IPS-18a (cell line): Measurements from ENCODE around the gene AGRN.
A peak's percentile ranks its signal among the peaks of the same experiment; 100 is the strongest.

Source experiments
- H3K27ac ChIP-seq: one replicate; pipeline ENCODE4 v1.5.1; 2013; ENCODE audit warnings: low read length
- H3K27me3 ChIP-seq: one replicate; pipeline ENCODE4 v1.6.1; 2013; ENCODE audit warnings: mild to moderate bottlenecking, low read length; ENCODE audit not compliant: control insufficient read depth, insufficient read depth
- H3K36me3 ChIP-seq: one replicate; pipeline ENCODE4 v1.6.1; 2013; ENCODE audit warnings: low read depth, low read length; ENCODE audit not compliant: control insufficient read depth
- H3K4me1 ChIP-seq: one replicate; pipeline ENCODE4 v1.6.1; 2013; ENCODE audit warnings: low read depth, low read length; ENCODE audit not compliant: control insufficient read depth
- H3K4me3 ChIP-seq: one replicate; pipeline ENCODE4 v1.5.1; 2013; ENCODE audit warnings: low read length
- H3K9ac ChIP-seq: one replicate; pipeline ENCODE4 v1.6.1; 2013; ENCODE audit warnings: mild to moderate bottlenecking, low read length, moderate library complexity
- H3K9me3 ChIP-seq: one replicate; pipeline ENCODE4 v1.6.1; 2013; ENCODE audit warnings: low read depth, low read length; ENCODE audit not compliant: control insufficient read depth

The AGRN gene

GRCh38 chr1:1038694-1039093 is 18.8 kb downstream of the AGRN start:
- H3K27me3 ChIP-seq: peaks cover 72% of the 10 kb centered on the region

GRCh38 chr1:1039145-1039910 is 19.4 kb downstream of the AGRN start:
- Histone ChIP-seq H3K9me3 (no peaks in the 10 kb centered on the region), H3K27me3 (peaks cover 66% of the 10 kb centered on the region), H3K9ac (no peak overlapping the region), H3K27ac (no peak overlapping the region), H3K4me3 (no peak overlapping the region), H3K36me3 (no peaks in the 10 kb centered on the region), H3K4me1 (no peaks in the 10 kb centered on the region)

More at GRCh38 chr1:1038694-1039093, 18.8 kb downstream of the AGRN start:
- Histone ChIP-seq H3K4me3 (no peak overlapping the region), H3K4me1 (no peaks in the 10 kb centered on the region), H3K27ac (no peak overlapping the region), H3K9ac (no peak overlapping the region), H3K36me3 (no peaks in the 10 kb centered on the region), H3K9me3 (no peaks in the 10 kb centered on the region)

GRCh38 chr1:1040004-1040991 is 20.4 kb downstream of the AGRN start:
- Histone ChIP-seq H3K36me3 (peaks cover 6% of the 10 kb centered on the region), H3K27me3 (peaks cover 56% of the 10 kb centered on the region), H3K9ac (no peak overlapping the region), H3K4me1 (no peaks in the 10 kb centered on the region), H3K9me3 (no peaks in the 10 kb centered on the region), H3K27ac (no peak overlapping the region), H3K4me3 (peak overlapping the region; percentile 37)

- Histone ChIP-seq H3K9ac (no peak overlapping the region), H3K27me3 (peaks cover 48% of the 10 kb centered on the region), H3K4me1 (no peaks in the 10 kb centered on the region), H3K4me3 (peak overlapping the region; percentile 21), H3K27ac (no peak overlapping the region), H3K9me3 (no peaks in the 10 kb centered on the region), H3K36me3 (peaks cover 13% of the 10 kb centered on the region)
These were observed 21.2 kb downstream of the AGRN start for GRCh38 chr1:1041092-1041523.

- H3K27ac ChIP-seq: no peak overlapping the region
- peaks cover 41% of the 10 kb centered on the region for H3K27me3 ChIP-seq
- no peak overlapping the region for H3K9ac ChIP-seq
- no peak overlapping the region for H3K4me3 ChIP-seq
- H3K36me3 ChIP-seq: peaks cover 16% of the 10 kb centered on the region
- H3K4me1 ChIP-seq: no peaks in the 10 kb centered on the region
- H3K9me3 ChIP-seq: no peaks in the 10 kb centered on the region
These were observed 22.0 kb downstream of the AGRN start for GRCh38 chr1:1041873-1042272.

GRCh38 chr1:1042835-1043234 is 22.9 kb downstream of the AGRN start:
- Histone ChIP-seq H3K9me3 (no peaks in the 10 kb centered on the region), H3K27me3 (peaks cover 31% of the 10 kb centered on the region), H3K4me3 (no peak overlapping the region), H3K27ac (no peak overlapping the region), H3K36me3 (peaks cover 22% of the 10 kb centered on the region), H3K4me1 (no peaks in the 10 kb centered on the region), H3K9ac (no peak overlapping the region)

GRCh38 chr1:1043411-1043810 is 23.5 kb downstream of the AGRN start:
- H3K36me3 ChIP-seq: peaks cover 23% of the 10 kb centered on the region
- no peak overlapping the region for H3K9ac ChIP-seq
- H3K9me3 ChIP-seq: no peaks in the 10 kb centered on the region
- H3K4me1 ChIP-seq: no peaks in the 10 kb centered on the region
- H3K4me3 ChIP-seq: no peak overlapping the region
- peaks cover 25% of the 10 kb centered on the region for H3K27me3 ChIP-seq
- no peak overlapping the region for H3K27ac ChIP-seq

GRCh38 chr1:1043921-1044320 is 24.0 kb downstream of the AGRN start:
- Histone ChIP-seq H3K27me3 (peaks cover 20% of the 10 kb centered on the region), H3K4me1 (no peaks in the 10 kb centered on the region), H3K9me3 (no peaks in the 10 kb centered on the region), H3K27ac (no peak overlapping the region), H3K4me3 (no peak overlapping the region), H3K36me3 (peaks cover 23% of the 10 kb centered on the region), H3K9ac (no peak overlapping the region)

- peaks cover 23% of the 10 kb centered on the region for H3K36me3 ChIP-seq
- H3K4me3 ChIP-seq: no peak overlapping the region
- H3K4me1 ChIP-seq: no peaks in the 10 kb centered on the region
- no peak overlapping the region for H3K9ac ChIP-seq
- peaks cover 14% of the 10 kb centered on the region for H3K27me3 ChIP-seq
- no peak overlapping the region for H3K27ac ChIP-seq
- no peaks in the 10 kb centered on the region for H3K9me3 ChIP-seq
These were observed 24.6 kb downstream of the AGRN start for GRCh38 chr1:1044455-1045078.

- H3K27me3 ChIP-seq: peaks cover 8% of the 10 kb centered on the region
- no peaks in the 10 kb centered on the region for H3K9me3 ChIP-seq
- peaks cover 23% of the 10 kb centered on the region for H3K36me3 ChIP-seq
- H3K4me3 ChIP-seq: no peak overlapping the region
- H3K27ac ChIP-seq: no peak overlapping the region
- no peak overlapping the region for H3K9ac ChIP-seq
- no peaks in the 10 kb centered on the region for H3K4me1 ChIP-seq
These were observed 25.2 kb downstream of the AGRN start for GRCh38 chr1:1045129-1045528.

GRCh38 chr1:1046243-1046642 is 26.3 kb downstream of the AGRN start:
- peaks cover 23% of the 10 kb centered on the region for H3K36me3 ChIP-seq
- peaks cover 3% of the 10 kb centered on the region for H3K27me3 ChIP-seq
- no peak overlapping the region for H3K9ac ChIP-seq
- no peak overlapping the region for H3K27ac ChIP-seq
- H3K4me1 ChIP-seq: no peaks in the 10 kb centered on the region
- no peak overlapping the region for H3K4me3 ChIP-seq
- no peaks in the 10 kb centered on the region for H3K9me3 ChIP-seq
